Progenitor cell of endocrine pancreas (in vitro differentiated cells): ENCODE results near the gene SUV39H1. TPM values are rescaled to one million over a fixed set of nuclear protein-coding genes. Genes with fewer than 3 reads are reported as not detected.
"Not testable (repeated sequence)": the region's sequence is repeated elsewhere in the genome, so short reads cannot be mapped to it uniquely, and the experiment has no call there.

ENCODE experiments used
- DNase-seq: peaks from one replicate; pipeline ENCODE4 v3.0.0; 2021; ENCODE audit warnings: low spot score; ENCODE audit not compliant: unreplicated experiment
- H3K27ac Mint-ChIP-seq: 2 replicates; pipeline ENCODE4 v1.8.0; 2021; ENCODE audit warnings: mild to moderate bottlenecking, moderate library complexity, mixed read lengths
- H3K27me3 Mint-ChIP-seq: 2 replicates; pipeline ENCODE4 v1.8.0; 2021; ENCODE audit warnings: mixed read lengths
- H3K36me3 Mint-ChIP-seq: 2 replicates; pipeline ENCODE4 v1.8.0; 2022; ENCODE audit warnings: mixed read lengths; ENCODE audit not compliant: insufficient read depth
- H3K4me1 Mint-ChIP-seq: 2 replicates; pipeline ENCODE4 v1.8.0; 2021; ENCODE audit warnings: low read depth, mixed read lengths
- H3K4me3 Mint-ChIP-seq: 2 replicates; pipeline ENCODE4 v1.8.0; 2021; ENCODE audit warnings: low read depth, mild to moderate bottlenecking, moderate library complexity, mixed read lengths
- H3K9me3 Mint-ChIP-seq: 2 replicates; pipeline ENCODE4 v1.8.0; 2021; ENCODE audit warnings: low read depth, mixed read lengths
- CTCF ChIP-seq: fragments of 200-600 bp; sonication (generic); IDR thresholded peaks from one replicate; pipeline ENCODE4 v1.5.0; 2021; ENCODE audit warnings: antibody characterized with exemption, mild to moderate bottlenecking; ENCODE audit not compliant: unreplicated experiment
- total RNA-seq: library from RNA; stranded (reverse); gene quantifications from 2 replicates; pipeline ENCODE4 v1.2.1, GENCODE V29; 2021

Gene SUV39H1
- total RNA-seq, 1 donor from 2014 or later, result 7.4 TPM

GRCh38 chrX:48676106-48676892, 20.2 kb upstream of the SUV39H1 start:
- Mint-ChIP-seq H3K27ac (peak overlapping the region; percentile 97), H3K4me1 (peaks cover 12% of the 10 kb centered on the region), H3K27me3 (no peaks in the 10 kb centered on the region), H3K36me3 (no peaks in the 10 kb centered on the region), H3K9me3 (peaks cover 3% of the 10 kb centered on the region), H3K4me3 (peak overlapping the region; percentile 87)
- no peak for TF ChIP-seq CTCF
- peak; percentile 77 for DNase-seq

GRCh38 chrX:48676893-48677270, 19.7 kb upstream of the SUV39H1 start:
- Mint-ChIP-seq H3K9me3 (peaks cover 3% of the 10 kb centered on the region), H3K4me3 (peak overlapping the region; percentile 87), H3K27me3 (no peaks in the 10 kb centered on the region), H3K27ac (peak overlapping the region; percentile 94), H3K4me1 (peaks cover 12% of the 10 kb centered on the region), H3K36me3 (no peaks in the 10 kb centered on the region)
- no peak for TF ChIP-seq CTCF
- no peak for DNase-seq

GRCh38 chrX:48677516-48677915, 19.0 kb upstream of the SUV39H1 start:
- peaks cover 12% of the 10 kb centered on the region for H3K4me1 Mint-ChIP-seq
- H3K27me3 Mint-ChIP-seq, result peaks cover 4% of the 10 kb centered on the region
- H3K4me3 Mint-ChIP-seq, result peak overlapping the region; percentile 87
- no peak for TF ChIP-seq CTCF
- no peaks in the 10 kb centered on the region for H3K36me3 Mint-ChIP-seq
- DNase-seq, result no peak
- peaks cover 5% of the 10 kb centered on the region for H3K9me3 Mint-ChIP-seq
- H3K27ac Mint-ChIP-seq, result peak overlapping the region; percentile 94

GRCh38 chrX:48680467-48680866, 16.1 kb upstream of the SUV39H1 start:
- not testable (repeated sequence) for H3K27ac Mint-ChIP-seq, H3K4me3 Mint-ChIP-seq, DNase-seq, H3K36me3 Mint-ChIP-seq
- Mint-ChIP-seq H3K9me3 (peaks cover 14% of the 10 kb centered on the region), H3K4me1 (peaks cover 12% of the 10 kb centered on the region), H3K27me3 (peaks cover 17% of the 10 kb centered on the region)

GRCh38 chrX:48680925-48681324, 15.6 kb upstream of the SUV39H1 start:
- Mint-ChIP-seq H3K9me3 (peaks cover 14% of the 10 kb centered on the region), H3K27me3 (peaks cover 18% of the 10 kb centered on the region)
- not testable (repeated sequence) for H3K27ac Mint-ChIP-seq, H3K4me3 Mint-ChIP-seq, DNase-seq, H3K36me3 Mint-ChIP-seq, H3K4me1 Mint-ChIP-seq

GRCh38 chrX:48681539-48682183, 14.9 kb upstream of the SUV39H1 start:
- Mint-ChIP-seq H3K27ac (no peak overlapping the region), H3K9me3 (peaks cover 19% of the 10 kb centered on the region), H3K4me1 (peaks cover 10% of the 10 kb centered on the region), H3K27me3 (peaks cover 24% of the 10 kb centered on the region), H3K4me3 (no peak overlapping the region), H3K36me3 (no peaks in the 10 kb centered on the region)
- DNase-seq, result no peak
- TF ChIP-seq CTCF, result no peak

GRCh38 chrX:48682795-48683194, 13.7 kb upstream of the SUV39H1 start:
- not testable (repeated sequence) for H3K4me3 Mint-ChIP-seq, H3K36me3 Mint-ChIP-seq, H3K4me1 Mint-ChIP-seq, DNase-seq, H3K27ac Mint-ChIP-seq
- Mint-ChIP-seq H3K9me3 (peaks cover 28% of the 10 kb centered on the region), H3K27me3 (peaks cover 35% of the 10 kb centered on the region)
